Panc1 (cell line): Measurements from ENCODE around the gene CLEC2L.

Experiments used
- CTCF ChIP-seq: fragments of 450-650 bp; IDR thresholded peaks from 2 replicates; pipeline ENCODE4 v1.5.1; 2017; ENCODE audit warnings: mild to moderate bottlenecking
- POLR2AphosphoS5 ChIP-seq: IDR thresholded peaks from 2 replicates; pipeline ENCODE4 v1.6.1; 2012; ENCODE audit warnings: mild to moderate bottlenecking, low read depth, low read length, moderate library complexity
- REST ChIP-seq, 2 experiments: IDR thresholded peaks; 2 replicates each; pipeline ENCODE4 v1.6.1; 2011 to 2012; ENCODE audit warnings: low read depth in 2 of 2, control low read depth in 1 of 2, low read length in 1 of 2, mild to moderate bottlenecking in 1 of 2, moderate library complexity in 1 of 2; ENCODE audit not compliant: insufficient read depth in 1 of 2
- TCF7L2 ChIP-seq: IDR thresholded peaks from 2 replicates; pipeline ENCODE4 v1.6.1; 2011; ENCODE audit warnings: mild to moderate bottlenecking, low read depth, low read length, inconsistent platforms

- TF ChIP-seq CTCF (no peak), REST (IDR thresholded peaks at IDR 0.05; ENCODE audit: insufficient read depth in 1 of 2, low read depth in 2 of 2, low read length in 1 of 2) (no peak), TCF7L2 (no peak), POLR2AphosphoS5 (no peak)
Observed at GRCh38 chr7:139568346-139568675, 44.8 kb downstream of the CLEC2L start.
